Thymus (tissue), 11 donors: ENCODE measurements around the gene PPOX. TPM values are rescaled to one million over a fixed set of nuclear protein-coding genes. Genes with fewer than 3 reads are reported as not detected.
A peak's percentile ranks its signal among the peaks of the same experiment; 100 is the strongest.

Experiments used
- DNase-seq, 9 donors: peaks; one replicate each; pipeline ENCODE4 v3.0.0-alpha.2; 2013; ENCODE audit warnings: low spot score in 9 of 9, low read depth in 6 of 9, missing footprints in 1 of 9
- H3K27ac ChIP-seq, 2 donors: one replicate each; pipeline ENCODE4 v1.5.1; 2013; ENCODE audit warnings: control low read depth in 1 of 2, low read depth in 1 of 2, low read length in 1 of 2, mild to moderate bottlenecking in 1 of 2, moderate library complexity in 1 of 2
- H3K27me3 ChIP-seq, 2 donors: one replicate each; pipeline ENCODE4 v1.5.1; 2013; ENCODE audit warnings: low read length in 1 of 2; ENCODE audit not compliant: control insufficient read depth in 2 of 2, insufficient read depth in 1 of 2
- H3K36me3 ChIP-seq, 2 donors: one replicate each; pipeline ENCODE4 v1.5.1; 2013; ENCODE audit warnings: low read length in 1 of 2, mild to moderate bottlenecking in 1 of 2, moderate library complexity in 1 of 2; ENCODE audit not compliant: control insufficient read depth in 2 of 2, insufficient read depth in 2 of 2
- H3K4me1 ChIP-seq, 2 donors: one replicate each; pipeline ENCODE4 v1.5.1; 2013; ENCODE audit warnings: low read length in 2 of 2; ENCODE audit not compliant: control insufficient read depth in 2 of 2, insufficient read depth in 2 of 2
- H3K4me3 ChIP-seq, 2 donors: one replicate each; pipeline ENCODE4 v1.5.1; 2013; ENCODE audit warnings: low read length in 2 of 2, control low read depth in 1 of 2, mild to moderate bottlenecking in 1 of 2
- H3K9me3 ChIP-seq, 2 donors: one replicate each; pipeline ENCODE4 v1.5.1; 2013; ENCODE audit warnings: low read length in 1 of 2, mild to moderate bottlenecking in 1 of 2; ENCODE audit not compliant: control insufficient read depth in 2 of 2, insufficient read depth in 1 of 2
- WGBS: extraction: QIAGEN DNeasy Blood & Tissue Kit; methylation state at CpG from one replicate; pipeline ENCODE4 v1.1.7; 2013; 5-methylcytosine and 5-hydroxymethylcytosine counted together
- polyA plus RNA-seq: library from polyadenylated mRNA; stranded (reverse); fragments of 200-250 nt; gene quantifications from one replicate; pipeline ENCODE4 v1.2.3, GENCODE V29; 2013
- total RNA-seq: library from RNA; stranded (reverse); fragments of 120-200 nt; gene quantifications from one replicate; pipeline ENCODE4 v1.2.4, GENCODE V29; 2013
- donor health status: healthy.

Gene PPOX
- total and polyA plus RNA-seq, 2 donors = 19.9 to 50.4 TPM

GRCh38 chr1:161140755-161141400, 25.3 kb upstream of the PPOX start:
- WGBS = 98% methylated on average over 29 of the region's 29 CpGs
- no peak overlapping the region for H3K4me3 ChIP-seq
- peaks cover 0 to 3% of the 10 kb centered on the region in 2 donors for H3K36me3 ChIP-seq
- no peak for DNase-seq
- no peaks in the 10 kb centered on the region for H3K9me3 ChIP-seq
- H3K27me3 ChIP-seq = no peaks in the 10 kb centered on the region
- no peaks in the 10 kb centered on the region for H3K4me1 ChIP-seq
- H3K27ac ChIP-seq = no peak overlapping the region

GRCh38 chr1:161145832-161146231, 20.4 kb upstream of the PPOX start:
- no peak overlapping the region for H3K4me3 ChIP-seq
- no peak for DNase-seq
- no peaks in the 10 kb centered on the region for H3K9me3 ChIP-seq
- no peaks in the 10 kb centered on the region for H3K36me3 ChIP-seq
- 96% methylated on average over 3 of the region's 3 CpGs for WGBS
- H3K4me1 ChIP-seq = no peaks in the 10 kb centered on the region
- H3K27me3 ChIP-seq = no peaks in the 10 kb centered on the region
- H3K27ac ChIP-seq = no peak overlapping the region

GRCh38 chr1:161153176-161153575, 13.1 kb upstream of the PPOX start:
- WGBS = 23% methylated on average over 9 of the region's 9 CpGs
- peaks cover 15% of the 10 kb centered on the region in 2 donors for H3K36me3 ChIP-seq
- peaks cover 6 to 15% of the 10 kb centered on the region in 2 donors for H3K4me1 ChIP-seq
- H3K27ac ChIP-seq = peak overlapping the region in 1 of 2 donors; percentile 99
- H3K27me3 ChIP-seq = no peaks in the 10 kb centered on the region
- H3K4me3 ChIP-seq = peak overlapping the region; percentile 56 to 94
- no peak for DNase-seq
- no peaks in the 10 kb centered on the region for H3K9me3 ChIP-seq

DNA sequence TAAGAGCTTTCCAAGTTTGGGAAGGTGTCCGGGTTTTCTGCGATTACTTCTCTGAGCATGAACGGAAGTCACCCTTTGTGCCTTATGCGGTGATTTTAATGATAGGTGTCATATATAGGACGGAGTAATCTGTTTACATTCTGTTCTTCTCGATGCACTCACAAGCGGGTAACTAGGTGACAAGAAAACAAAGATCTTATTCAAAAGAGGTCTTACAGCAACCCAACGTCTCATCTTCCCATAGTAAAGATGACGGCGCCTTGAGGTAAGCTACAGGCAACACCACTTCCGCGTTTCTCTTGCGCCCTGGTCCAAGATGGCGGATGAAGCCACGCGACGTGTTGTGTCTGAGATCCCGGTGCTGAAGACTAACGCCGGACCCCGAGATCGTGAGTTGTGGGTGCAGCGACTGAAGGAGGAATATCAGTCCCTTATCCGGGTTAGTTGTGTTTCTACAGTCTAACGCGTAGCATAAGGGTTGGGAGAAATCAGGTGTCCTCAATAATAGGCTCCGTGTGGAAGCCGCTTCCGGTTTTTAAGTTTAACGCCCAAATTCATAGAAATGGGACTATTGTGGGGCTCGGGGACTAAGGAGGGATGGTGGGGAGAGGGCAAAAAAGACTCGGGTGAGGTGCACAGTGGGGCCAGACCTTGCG, 12.4 kb upstream of the PPOX start, which contains the start of gene UFC1:
UFC1 (plus strand) TSS at position 297 of the 656 bp plus-strand sequence; CDS start at position 317, 20 bp downstream.
- Histone ChIP-seq H3K36me3 (peaks cover 18 to 21% of the 10 kb centered on the region in 2 donors), H3K27me3 (no peaks in the 10 kb centered on the region), H3K4me3 (peak within 1 kb of the TSS; percentile 56 to 94), H3K4me1 (peaks cover 6 to 20% of the 10 kb centered on the region in 2 donors), H3K9me3 (no peaks in the 10 kb centered on the region), H3K27ac (peak within 1 kb of the TSS; percentile 88 to 99)
- DNase-seq = peak; percentile 79 to 95 (median 85)
- WGBS = under 1% methylated on average over 33 of the region's 33 CpGs

DNA sequence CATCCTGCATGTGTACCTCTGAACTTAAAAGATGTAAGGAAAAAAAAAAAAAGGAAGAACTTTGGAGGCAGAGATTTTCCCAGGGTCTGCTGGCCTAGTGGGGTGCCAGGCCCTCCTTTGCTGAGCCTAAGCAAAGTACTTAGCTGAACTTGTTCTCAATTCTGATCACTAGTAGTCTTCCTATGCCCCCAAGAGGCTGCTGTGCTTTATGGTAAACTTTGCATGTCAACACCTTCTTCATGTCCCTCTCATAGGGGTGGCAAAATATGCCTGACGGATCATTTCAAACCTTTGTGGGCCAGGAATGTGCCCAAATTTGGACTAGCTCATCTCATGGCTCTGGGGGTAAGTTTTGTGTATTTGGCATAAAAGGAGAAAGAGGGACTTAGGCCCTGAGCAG, 8.4 kb upstream of the PPOX start:
- peaks cover 35 to 36% of the 10 kb centered on the region in 2 donors for H3K36me3 ChIP-seq
- peaks cover 13 to 33% of the 10 kb centered on the region in 2 donors for H3K4me1 ChIP-seq

GRCh38 chr1:161158316-161159010, 7.8 kb upstream of the PPOX start:
- Histone ChIP-seq H3K36me3 (peaks cover 36 to 41% of the 10 kb centered on the region in 2 donors), H3K27ac (peak overlapping the region in 1 of 2 donors; percentile 33), H3K4me1 (peaks cover 13 to 29% of the 10 kb centered on the region in 2 donors), H3K9me3 (no peaks in the 10 kb centered on the region), H3K4me3 (peak overlapping the region in 1 of 2 donors; percentile 99), H3K27me3 (no peaks in the 10 kb centered on the region)
- no peak for DNase-seq
- WGBS = 77% methylated on average over 9 of the region's 9 CpGs

More for the DNA sequence above, 8.4 kb upstream of the PPOX start:
- no peaks in the 10 kb centered on the region for H3K27me3 ChIP-seq
- no peak overlapping the region for H3K27ac ChIP-seq
- no peak for DNase-seq
- WGBS = 97% methylated on average over 1 of the region's 1 CpG
- H3K9me3 ChIP-seq = no peaks in the 10 kb centered on the region
- H3K4me3 ChIP-seq = no peak overlapping the region

DNA sequence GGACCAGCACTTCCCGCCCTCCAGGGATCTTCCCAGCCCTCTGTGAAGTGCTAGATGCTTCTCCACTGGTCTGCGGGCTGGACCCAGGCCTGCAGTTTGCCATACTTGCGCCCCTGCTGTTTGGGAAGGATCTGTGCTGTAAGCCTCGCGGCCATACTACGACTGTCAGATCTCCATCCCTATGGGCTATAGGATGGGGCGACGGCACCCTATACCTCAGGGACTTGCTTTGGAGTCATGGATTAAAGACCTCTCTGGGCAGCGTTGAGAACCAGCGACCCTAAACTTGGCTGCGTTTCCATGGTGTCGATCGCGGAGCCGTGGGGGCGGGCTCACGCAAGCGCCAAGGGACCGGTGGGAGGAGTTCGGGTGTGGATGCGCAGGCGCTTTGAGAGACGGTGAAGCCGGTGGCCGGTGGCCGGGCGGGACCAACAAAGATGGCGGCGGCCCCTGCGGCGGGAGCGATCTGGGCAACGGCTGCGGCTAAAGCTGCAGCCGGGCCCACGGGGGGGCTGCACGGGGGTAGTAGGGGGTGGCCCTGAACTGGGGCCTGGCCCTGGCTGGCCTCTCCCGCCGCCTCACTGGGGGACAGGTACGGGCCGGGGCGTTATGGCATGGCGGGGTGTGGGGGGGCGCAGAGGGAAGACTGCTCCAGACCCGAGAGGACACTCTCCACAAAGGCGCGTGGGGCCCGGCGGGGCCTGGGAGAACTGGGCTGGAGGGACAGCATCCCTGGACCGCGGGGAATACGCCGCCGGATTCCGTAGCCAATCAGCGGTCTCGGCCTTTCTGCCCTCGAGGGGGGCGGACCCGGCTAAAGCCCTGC, 6.9 kb upstream of the PPOX start, which contains the start of gene USP21:
USP21 (plus strand) TSS at position 414 of the 826 bp plus-strand sequence. CDS start 1,141 bp downstream, outside the sequence.
- peak; percentile 78 to 96 (median 89) for DNase-seq
- Histone ChIP-seq H3K4me3 (peak within 1 kb of the TSS; percentile 93 to 99), H3K9me3 (no peaks in the 10 kb centered on the region), H3K27ac (peak within 1 kb of the TSS; percentile 56 to 84), H3K27me3 (no peaks in the 10 kb centered on the region), H3K4me1 (peaks cover 13 to 27% of the 10 kb centered on the region in 2 donors), H3K36me3 (peaks cover 41 to 47% of the 10 kb centered on the region in 2 donors)
- 5% methylated on average over 60 of the region's 60 CpGs for WGBS

GRCh38 chr1:161159913-161160243, 6.3 kb upstream of the PPOX start:
- H3K4me3 ChIP-seq = peak overlapping the region; percentile 93 to 99
- H3K4me1 ChIP-seq = peaks cover 9 to 22% of the 10 kb centered on the region in 2 donors
- WGBS = 19% methylated on average over 11 of the region's 11 CpGs
- no peak for DNase-seq
- H3K27ac ChIP-seq = peak overlapping the region in 1 of 2 donors; percentile 84
- peaks cover 45 to 48% of the 10 kb centered on the region in 2 donors for H3K36me3 ChIP-seq
- H3K9me3 ChIP-seq = no peaks in the 10 kb centered on the region
- H3K27me3 ChIP-seq = no peaks in the 10 kb centered on the region
